ENCODE measurements around the gene ZNF217. TPM values are rescaled to one million over a fixed set of nuclear protein-coding genes. Genes with fewer than 3 reads are reported as not detected.
"Not testable (repeated sequence)": the region's sequence is repeated elsewhere in the genome, so short reads cannot be mapped to it uniquely, and the experiment has no call there.

Gene ZNF217
- polyA plus RNA-seq, 1 donor from 2014 or later: 1.9 TPM

GRCh38 chr20:53604846-53605245 is 11.2 kb upstream of the ZNF217 start:
- not testable (repeated sequence) for H3F3A ChIP-seq (ENCODE audit: insufficient read depth, low read length, poor library complexity, severe bottlenecking); H3K9ac ChIP-seq (ENCODE audit: low read length); H2AFZ ChIP-seq (ENCODE audit: low read depth, low read length); H3K9me2 ChIP-seq (ENCODE audit: insufficient read depth, low read length); H3K4me2 ChIP-seq (ENCODE audit: low read length); H3K36me3 ChIP-seq (ENCODE audit: insufficient read depth, low read length); H4K20me1 ChIP-seq (ENCODE audit: insufficient read depth); H3K9me3 ChIP-seq (ENCODE audit: low read length); H3K79me2 ChIP-seq (replicated peaks; ENCODE audit: insufficient read depth, low read length); H3K4me3 ChIP-seq (ENCODE audit: low read length); H3K27me3 ChIP-seq (ENCODE audit: insufficient read depth, low read depth, low read length); H3K27ac ChIP-seq (ENCODE audit: low read length)

- TF ChIP-seq REST (IDR thresholded peaks at IDR 0.05; ENCODE audit: borderline replicate concordance) (no peak), EP300 (conservative IDR thresholded peaks at IDR 0.05; ENCODE audit: poor library complexity, severe bottlenecking) (no peak), RAD21 (conservative IDR thresholded peaks at IDR 0.05) (no peak), TAF1 (IDR thresholded peaks at IDR 0.05; ENCODE audit: low read depth) (no peak), SMC3 (conservative IDR thresholded peaks at IDR 0.05; ENCODE audit: poor library complexity) (no peak), EZH2 (IDR thresholded peaks at IDR 0.05; ENCODE audit: borderline replicate concordance, insufficient read depth, low read length, poor library complexity, severe bottlenecking) (no peak), MXI1 (conservative IDR thresholded peaks at IDR 0.05; ENCODE audit: poor library complexity, severe bottlenecking) (no peak), POLR2AphosphoS5 (IDR thresholded peaks at IDR 0.05) (no peak)
- TF ChIP-seq, protein P1, sequence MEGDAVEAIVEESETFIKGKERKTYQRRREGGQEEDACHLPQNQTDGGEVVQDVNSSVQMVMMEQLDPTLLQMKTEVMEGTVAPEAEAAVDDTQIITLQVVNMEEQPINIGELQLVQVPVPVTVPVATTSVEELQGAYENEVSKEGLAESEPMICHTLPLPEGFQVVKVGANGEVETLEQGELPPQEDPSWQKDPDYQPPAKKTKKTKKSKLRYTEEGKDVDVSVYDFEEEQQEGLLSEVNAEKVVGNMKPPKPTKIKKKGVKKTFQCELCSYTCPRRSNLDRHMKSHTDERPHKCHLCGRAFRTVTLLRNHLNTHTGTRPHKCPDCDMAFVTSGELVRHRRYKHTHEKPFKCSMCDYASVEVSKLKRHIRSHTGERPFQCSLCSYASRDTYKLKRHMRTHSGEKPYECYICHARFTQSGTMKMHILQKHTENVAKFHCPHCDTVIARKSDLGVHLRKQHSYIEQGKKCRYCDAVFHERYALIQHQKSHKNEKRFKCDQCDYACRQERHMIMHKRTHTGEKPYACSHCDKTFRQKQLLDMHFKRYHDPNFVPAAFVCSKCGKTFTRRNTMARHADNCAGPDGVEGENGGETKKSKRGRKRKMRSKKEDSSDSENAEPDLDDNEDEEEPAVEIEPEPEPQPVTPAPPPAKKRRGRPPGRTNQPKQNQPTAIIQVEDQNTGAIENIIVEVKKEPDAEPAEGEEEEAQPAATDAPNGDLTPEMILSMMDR (IDR thresholded peaks at IDR 0.05; ENCODE audit: poor library complexity, severe bottlenecking): no peak
- Histone ChIP-seq H3K27ac (ENCODE audit: low read length) (no peak overlapping the region), H3K9me3 (ENCODE audit: low read length) (no peaks in the 10 kb centered on the region), H3K4me3 (ENCODE audit: low read length) (no peak overlapping the region), H2AFZ (ENCODE audit: low read depth, low read length) (no peak overlapping the region), H3K4me2 (ENCODE audit: low read length) (no peak overlapping the region), H3K27me3 (ENCODE audit: insufficient read depth, low read depth, low read length) (no peaks in the 10 kb centered on the region), H3K36me3 (ENCODE audit: insufficient read depth, low read length) (no peaks in the 10 kb centered on the region), H3F3A (ENCODE audit: insufficient read depth, low read length, poor library complexity, severe bottlenecking) (no peaks in the 10 kb centered on the region), H3K9me2 (ENCODE audit: insufficient read depth, low read length) (no peaks in the 10 kb centered on the region), H3K9ac (ENCODE audit: low read length) (no peak overlapping the region), H3K79me2 (replicated peaks; ENCODE audit: insufficient read depth, low read length) (no peaks in the 10 kb centered on the region), H4K20me1 (ENCODE audit: insufficient read depth) (no peaks in the 10 kb centered on the region)
Observed at GRCh38 chr20:53602661-53603060, 9.0 kb upstream of the ZNF217 start.
